Lung (tissue), 12 donors: Measurements from ENCODE around the gene CPT1A. TPM values are rescaled to one million over a fixed set of nuclear protein-coding genes. Genes with fewer than 3 reads are reported as not detected.

Source experiments
- ATAC-seq: fragments of 200-7000 bp; cut with Tn5 transposase; one replicate; pipeline ENCODE4 v1.9.1; 2020; ENCODE audit warnings: moderate number of reproducible peaks; ENCODE audit not compliant: insufficient read depth, low FRiP score
- DNase-seq, 3 donors: peaks; one replicate each; pipeline ENCODE4 v3.0.0-alpha.2; 2013 to 2017
- H3K27ac ChIP-seq, 2 donors: one replicate each; pipeline ENCODE4 v1.5.1; 2013; ENCODE audit warnings: mild to moderate bottlenecking in 2 of 2, moderate library complexity in 2 of 2, control low read depth in 1 of 2, inconsistent platforms in 1 of 2, low read depth in 1 of 2, low read length in 1 of 2
- H3K27me3 ChIP-seq, 3 donors: one replicate each; pipeline ENCODE4 v1.5.1; 2013; ENCODE audit warnings: low read length in 2 of 3; ENCODE audit not compliant: control insufficient read depth in 3 of 3, insufficient read depth in 3 of 3
- H3K36me3 ChIP-seq, 4 donors: one replicate each; pipeline ENCODE4 v1.5.1; 2013; ENCODE audit warnings: low read length in 4 of 4, mild to moderate bottlenecking in 1 of 4, moderate library complexity in 1 of 4; ENCODE audit not compliant: control insufficient read depth in 4 of 4, insufficient read depth in 4 of 4
- H3K4me1 ChIP-seq, 5 donors: one replicate each; pipeline ENCODE4 v1.5.1; 2013; ENCODE audit warnings: low read length in 5 of 5, mild to moderate bottlenecking in 2 of 5, moderate library complexity in 1 of 5; ENCODE audit not compliant: control insufficient read depth in 5 of 5, insufficient read depth in 5 of 5
- H3K4me3 ChIP-seq: one replicate; pipeline ENCODE4 v1.5.1; 2013; ENCODE audit warnings: mild to moderate bottlenecking, control low read depth, moderate library complexity
- H3K9ac ChIP-seq, 2 donors: one replicate each; pipeline ENCODE4 v1.5.1; 2013; ENCODE audit warnings: low read length in 2 of 2, control low read depth in 1 of 2; ENCODE audit not compliant: insufficient read depth in 1 of 2
- H3K9me3 ChIP-seq, 4 donors: one replicate each; pipeline ENCODE4 v1.5.1; 2013; ENCODE audit warnings: low read length in 3 of 4, mild to moderate bottlenecking in 1 of 4, moderate library complexity in 1 of 4; ENCODE audit not compliant: control insufficient read depth in 4 of 4, insufficient read depth in 3 of 4
- whole genome bisulfite sequencing, 2 donors: extraction: QIAGEN DNeasy Blood & Tissue Kit; methylation state at CpG; one replicate each; pipeline ENCODE4 v1.1.7; 2013; 5-methylcytosine and 5-hydroxymethylcytosine counted together
- polyA plus RNA-seq, 2 donors: library from polyadenylated mRNA; stranded (reverse); fragments of 200-250 nt; gene quantifications; one replicate each; pipeline ENCODE4 v1.2.1, GENCODE V29; 2013
- total RNA-seq, 2 donors: library from RNA; depleted of rRNA in 1 of 2; stranded (reverse); fragments of >200 nt in 1 of 2; gene quantifications; one replicate each; pipeline ENCODE4 v1.2.1, GENCODE V29; 2014 to 2021
- TF ChIP-seq, protein P1 (sequence below): IDR thresholded peaks from 2 replicates; pipeline ENCODE4 v1.5.1; 2012; ENCODE audit warnings: mild to moderate bottlenecking; ENCODE audit errors: control extremely low read depth, extremely low read depth
- donor health status: control.
- donor health status: control.
- donor health status: Bipolar disorder and iron deficiency.
- donor health status: healthy.
- donor health status: DM: yes; HTN: yes; CAD: no.

The CPT1A gene
- total and polyA plus RNA-seq, 4 donors: 17.0 to 51.7 (median 18.4) TPM

DNA sequence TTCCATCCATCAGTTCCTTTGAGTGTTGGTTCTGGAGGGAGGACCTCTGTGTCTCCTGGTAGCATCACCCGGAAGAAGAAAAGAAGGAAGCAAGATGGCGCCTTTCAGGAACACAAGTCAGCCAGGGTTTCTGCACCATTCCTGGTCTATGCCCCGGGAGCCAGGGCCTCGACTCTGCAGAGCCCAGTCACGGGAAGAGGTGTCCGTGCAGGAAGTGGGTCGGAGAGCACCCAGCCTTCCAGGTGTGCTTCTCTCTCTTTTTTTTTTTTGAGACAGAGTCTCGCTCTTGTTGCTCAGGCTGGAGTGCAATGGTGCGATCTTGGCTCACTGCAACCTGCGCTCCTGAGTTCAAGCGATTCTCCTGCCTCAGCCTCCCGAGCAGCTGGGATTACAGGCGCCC, 40.7 kb upstream of the CPT1A start:
- ATAC-seq (no peak), DNase-seq (no peak)
- H3K9ac ChIP-seq: no peak overlapping the region
- WGBS, 2 donors: 90 to 91% methylated on average over 13 of the region's 13 CpGs
- peaks cover 0 to 2% (median 0%) of the 10 kb centered on the region in 4 donors for H3K36me3 ChIP-seq
- no peaks in the 10 kb centered on the region for H3K27me3 ChIP-seq
- H3K9me3 ChIP-seq: no peaks in the 10 kb centered on the region
- H3K4me3 ChIP-seq: no peak overlapping the region
- H3K27ac ChIP-seq: no peak overlapping the region
- no peaks in the 10 kb centered on the region for H3K4me1 ChIP-seq
- TF ChIP-seq, protein P1, sequence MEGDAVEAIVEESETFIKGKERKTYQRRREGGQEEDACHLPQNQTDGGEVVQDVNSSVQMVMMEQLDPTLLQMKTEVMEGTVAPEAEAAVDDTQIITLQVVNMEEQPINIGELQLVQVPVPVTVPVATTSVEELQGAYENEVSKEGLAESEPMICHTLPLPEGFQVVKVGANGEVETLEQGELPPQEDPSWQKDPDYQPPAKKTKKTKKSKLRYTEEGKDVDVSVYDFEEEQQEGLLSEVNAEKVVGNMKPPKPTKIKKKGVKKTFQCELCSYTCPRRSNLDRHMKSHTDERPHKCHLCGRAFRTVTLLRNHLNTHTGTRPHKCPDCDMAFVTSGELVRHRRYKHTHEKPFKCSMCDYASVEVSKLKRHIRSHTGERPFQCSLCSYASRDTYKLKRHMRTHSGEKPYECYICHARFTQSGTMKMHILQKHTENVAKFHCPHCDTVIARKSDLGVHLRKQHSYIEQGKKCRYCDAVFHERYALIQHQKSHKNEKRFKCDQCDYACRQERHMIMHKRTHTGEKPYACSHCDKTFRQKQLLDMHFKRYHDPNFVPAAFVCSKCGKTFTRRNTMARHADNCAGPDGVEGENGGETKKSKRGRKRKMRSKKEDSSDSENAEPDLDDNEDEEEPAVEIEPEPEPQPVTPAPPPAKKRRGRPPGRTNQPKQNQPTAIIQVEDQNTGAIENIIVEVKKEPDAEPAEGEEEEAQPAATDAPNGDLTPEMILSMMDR: no peak

DNA sequence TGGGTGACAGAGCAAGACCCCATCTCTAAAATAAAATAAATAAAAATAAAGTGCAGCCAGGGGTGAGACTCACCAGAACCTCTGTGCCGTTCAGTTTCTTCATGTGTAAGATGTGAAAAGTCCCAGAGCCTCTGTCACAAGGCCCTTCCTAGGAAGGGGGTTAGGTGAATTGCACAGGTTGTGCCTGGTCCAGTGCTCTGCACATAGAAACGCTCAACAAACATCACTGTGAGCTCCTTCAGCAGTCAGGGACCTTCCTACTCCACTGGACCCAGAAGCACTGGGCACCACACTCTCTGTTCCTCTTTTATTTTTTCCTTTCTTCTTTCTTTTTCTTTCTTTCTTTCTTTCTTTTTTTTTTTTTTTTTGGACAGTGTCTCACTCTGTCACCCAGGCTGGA, 39.6 kb upstream of the CPT1A start:
- Histone ChIP-seq H3K9me3 (no peaks in the 10 kb centered on the region), H3K36me3 (peaks cover 0 to 2% (median 0%) of the 10 kb centered on the region in 4 donors), H3K27ac (no peak overlapping the region), H3K4me3 (no peak overlapping the region), H3K4me1 (no peaks in the 10 kb centered on the region), H3K27me3 (no peaks in the 10 kb centered on the region), H3K9ac (no peak overlapping the region)
- ATAC-seq (no peak), DNase-seq (no peak)
- WGBS, 2 donors: 91 to 98% methylated on average over 2 of the region's 2 CpGs
- TF ChIP-seq, protein P1: no peak

DNA sequence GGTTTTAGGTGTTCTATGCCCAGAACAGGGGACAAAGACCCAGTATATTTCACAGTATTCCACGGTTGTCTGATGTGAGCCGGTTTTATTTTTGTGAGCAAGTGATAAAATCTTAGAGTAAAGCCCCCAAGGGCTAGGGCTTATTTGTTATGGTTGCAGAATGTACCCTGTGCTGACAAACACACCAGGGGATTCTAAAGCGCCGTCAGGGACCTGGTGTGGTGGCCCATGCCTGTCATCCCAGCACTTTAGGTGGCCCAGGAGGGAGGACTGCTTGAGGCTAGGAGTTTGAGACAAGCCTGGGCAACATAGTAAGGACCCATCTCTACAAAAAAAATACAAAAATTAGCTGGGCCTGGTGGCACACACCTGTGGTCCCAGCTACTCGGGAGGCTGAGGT, 39.1 kb upstream of the CPT1A start:
- Histone ChIP-seq H3K4me3 (no peak overlapping the region), H3K9me3 (no peaks in the 10 kb centered on the region), H3K27me3 (no peaks in the 10 kb centered on the region), H3K36me3 (peaks cover 0 to 2% (median 0%) of the 10 kb centered on the region in 4 donors), H3K9ac (no peak overlapping the region), H3K27ac (no peak overlapping the region), H3K4me1 (no peaks in the 10 kb centered on the region)
- DNase-seq (no peak), ATAC-seq (no peak)
- TF ChIP-seq, protein P1: no peak
- WGBS, 2 donors: 94 to 97% methylated on average over 5 of the region's 5 CpGs

DNA sequence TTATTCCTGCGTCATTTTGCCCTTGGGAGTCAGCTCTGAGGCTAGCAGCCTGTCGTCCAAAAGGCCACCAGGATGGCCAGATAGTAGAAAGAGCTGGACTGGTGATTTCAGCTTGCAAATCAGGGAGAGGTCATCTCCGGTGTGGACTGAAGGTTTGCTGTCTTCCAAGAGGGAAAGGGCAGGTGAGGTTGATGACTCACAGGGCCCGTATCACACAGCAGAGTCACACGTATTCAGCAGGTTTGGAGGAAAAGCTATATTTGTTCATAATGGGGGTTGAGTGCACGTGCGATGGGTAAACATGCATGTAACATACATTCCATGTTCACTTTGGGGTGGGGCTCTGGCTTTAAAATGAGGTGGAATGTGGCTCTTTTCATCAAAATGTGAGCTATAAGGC, 36.3 kb upstream of the CPT1A start:
- peaks cover 0 to 4% (median 0%) of the 10 kb centered on the region in 5 donors for H3K4me1 ChIP-seq
- no peak overlapping the region for H3K9ac ChIP-seq
- H3K9me3 ChIP-seq: no peaks in the 10 kb centered on the region
- no peaks in the 10 kb centered on the region for H3K27me3 ChIP-seq
- H3K27ac ChIP-seq: no peak overlapping the region
- no peak overlapping the region for H3K4me3 ChIP-seq
- DNase-seq: no peak
- no peak for ATAC-seq
- H3K36me3 ChIP-seq: peaks cover 0 to 2% (median 0%) of the 10 kb centered on the region in 4 donors
- TF ChIP-seq, protein P1: no peak
- WGBS, 2 donors: 87 to 94% methylated on average over 7 of the region's 7 CpGs
